HEK293T (cell line): Measurements from ENCODE around the gene RANBP10.

Experiments used
- ARNT ChIP-seq: fragments of 450-650 bp; IDR thresholded peaks from 2 replicates; pipeline ENCODE4 v1.6.1; 2017; ENCODE audit warnings: mild to moderate bottlenecking
- BHLHE40 ChIP-seq: fragments of 450-650 bp; IDR thresholded peaks from 2 replicates; pipeline ENCODE4 v1.6.1; 2016; ENCODE audit warnings: mild to moderate bottlenecking, moderate library complexity, borderline replicate concordance
- CTBP1 ChIP-seq: fragments of 450-650 bp; IDR thresholded peaks from 2 replicates; pipeline ENCODE4 v1.6.1; 2016; ENCODE audit warnings: borderline replicate concordance
- FOXK2 ChIP-seq: fragments of 450-650 bp; IDR thresholded peaks from 2 replicates; pipeline ENCODE4 v1.6.1; 2016; ENCODE audit warnings: mild to moderate bottlenecking
- FOXM1 ChIP-seq: fragments of 450-650 bp; IDR thresholded peaks from 2 replicates; pipeline ENCODE4 v1.6.1; 2017; ENCODE audit warnings: mild to moderate bottlenecking, borderline replicate concordance
- TARDBP ChIP-seq: fragments of 450-650 bp; IDR thresholded peaks from 2 replicates; pipeline ENCODE4 v1.6.1; 2016

- TF ChIP-seq FOXK2 (no peak), ARNT (no peak), CTBP1 (peak; percentile 73; the same call in 1 of the 2 replicates), TARDBP (peak; percentile 84), FOXM1 (no peak), BHLHE40 (no peak)
Observed at GRCh38 chr16:67782567-67783352, 23.6 kb downstream of the RANBP10 start.
